Endothelial cell of umbilical vein (primary cell): ENCODE data around the gene ATXN7L1. TPM values are rescaled to one million over a fixed set of nuclear protein-coding genes. Genes with fewer than 3 reads are reported as not detected.

Experiments
- BruUV-seq: library from RNA; stranded (reverse); fragments of 400-500 nt; replicated peaks from 2 replicates; lab custom pipeline; 2021; lab: Mats Ljungman, UMichigan
- CTCF ChIA-PET: fragments of 300-600, 350-600 bp; sonication (Branson Sonifier 250); formaldehyde crosslinking; loops from one replicate; lab custom pipeline; 2021; ENCODE audit warnings: antibody characterized with exemption, inconsistent platforms; lab: Charles Lee
- POLR2A ChIA-PET: fragments of 300-600, 350-600 bp; sonication (Branson Sonifier 250); formaldehyde crosslinking; loops from one replicate; lab custom pipeline; 2021; ENCODE audit warnings: antibody characterized with exemption, inconsistent platforms; lab: Charles Lee
- DNase-seq: peaks from one replicate; pipeline ENCODE4 v3.0.0-alpha.2; 2011; ENCODE audit warnings: low read depth, low spot score
- FAIRE-seq: peaks from 2 replicates; lab custom pipeline; 2011; peaks lifted over from hg19 to GRCh38; lab: Jason Lieb, UNC
- H2AFZ ChIP-seq: 2 replicates; pipeline ENCODE4 v1.6.0; 2012; ENCODE audit warnings: low read depth, low read length, control low read depth, inconsistent platforms
- H3K27ac ChIP-seq: 2 replicates; pipeline ENCODE4 v1.5.1; 2011; ENCODE audit warnings: low read depth, mild to moderate bottlenecking, control low read depth, low read length, moderate library complexity; ENCODE audit not compliant: insufficient read depth
- H3K27me3 ChIP-seq, 2 experiments: 2 replicates each; pipeline versions ENCODE4 v1.6.0 to v1.6.1; 2011; ENCODE audit warnings: low read length in 2 of 2, mixed read lengths in 1 of 2; ENCODE audit not compliant: control insufficient read depth in 2 of 2, insufficient read depth in 2 of 2
- H3K36me3 ChIP-seq, 2 experiments: 2 replicates in 1 of 2; 3 replicates in 1 of 2; pipeline ENCODE4 v1.5.1; 2011; ENCODE audit warnings: low read length in 2 of 2, mild to moderate bottlenecking in 1 of 2, moderate library complexity in 1 of 2; ENCODE audit not compliant: control insufficient read depth in 2 of 2, insufficient read depth in 2 of 2; ENCODE audit errors: extremely low read depth in 1 of 2
- H3K4me1 ChIP-seq: 3 replicates; pipeline ENCODE4 v1.5.1; 2011; ENCODE audit warnings: mild to moderate bottlenecking, low read length; ENCODE audit not compliant: control insufficient read depth, insufficient read depth; ENCODE audit errors: extremely low read depth
- H3K4me2 ChIP-seq: 2 replicates; pipeline ENCODE4 v1.6.1; 2011; ENCODE audit warnings: low read length, control low read depth, mixed read lengths; ENCODE audit not compliant: insufficient read depth
- H3K4me3 ChIP-seq, 3 experiments: fragments of 200-600 bp in 1 of 3; sonication (generic), shearing (Covaris generic) in 1 of 3; replicated peaks in 1 of 3; 2 replicates each; pipeline ENCODE4 v1.5.1; 2011 to 2016; ENCODE audit warnings: control low read depth in 3 of 3, low read length in 3 of 3, mild to moderate bottlenecking in 2 of 3, inconsistent platforms in 1 of 3, low read depth in 1 of 3, moderate library complexity in 1 of 3; ENCODE audit not compliant: insufficient read depth in 1 of 3
- H3K79me2 ChIP-seq: 2 replicates; pipeline ENCODE4 v1.6.0; 2012; ENCODE audit warnings: low read length, inconsistent platforms; ENCODE audit not compliant: control insufficient read depth, insufficient read depth
- H3K9ac ChIP-seq: replicated peaks from 2 replicates; pipeline ENCODE3; 2011; ENCODE audit warnings: low read length, control low read depth; ENCODE audit not compliant: insufficient read depth; ENCODE audit errors: extremely low read depth
- H3K9me1 ChIP-seq: replicated peaks from 3 replicates; pipeline ENCODE4 v1.6.0; 2011; ENCODE audit warnings: mild to moderate bottlenecking, low read length; ENCODE audit not compliant: control insufficient read depth, insufficient read depth; ENCODE audit errors: extremely low read depth
- H3K9me3 ChIP-seq: replicated peaks from 2 replicates; pipeline ENCODE4 v1.5.1; 2012; ENCODE audit warnings: low read length, inconsistent platforms; ENCODE audit not compliant: control insufficient read depth, insufficient read depth
- H4K20me1 ChIP-seq: replicated peaks from 2 replicates; pipeline ENCODE3; 2011; ENCODE audit warnings: mild to moderate bottlenecking, low read length; ENCODE audit not compliant: control insufficient read depth, insufficient read depth; ENCODE audit errors: extremely low read depth
- EZH2 ChIP-seq: IDR thresholded peaks from 2 replicates; pipeline ENCODE4 v1.6.1; 2012; ENCODE audit warnings: borderline replicate concordance, low read depth, mild to moderate bottlenecking, moderate library complexity, low read length, inconsistent platforms; ENCODE audit not compliant: severe bottlenecking
- FOS ChIP-seq: IDR thresholded peaks from 2 replicates; pipeline ENCODE4 v1.6.1; 2011; ENCODE audit warnings: mild to moderate bottlenecking, low read length, moderate library complexity, borderline replicate concordance; ENCODE audit not compliant: insufficient read depth
- GATA2 ChIP-seq: IDR thresholded peaks from 2 replicates; pipeline ENCODE4 v1.7.0; 2011; ENCODE audit warnings: low read depth, mild to moderate bottlenecking, moderate library complexity, mixed read lengths, low read length; ENCODE audit not compliant: insufficient read length, insufficient read depth
- MYC ChIP-seq: IDR thresholded peaks from one replicate; pipeline ENCODE4 v1.6.1; 2011; ENCODE audit warnings: mild to moderate bottlenecking, low read depth, low read length
- POLR2AphosphoS5 ChIP-seq: IDR thresholded peaks from 2 replicates; pipeline ENCODE4 v1.6.1; 2012; ENCODE audit warnings: low read depth, mild to moderate bottlenecking, control low read depth, low read length, moderate library complexity; ENCODE audit not compliant: insufficient read depth
- dilution Hi-C: fragments of 300-500 bp; cut with MboI; formaldehyde crosslinking; loops from one replicate; pipeline ENCODE4 v1.15.0; 2019; ENCODE audit warnings: low sequenced_read_pairs; ENCODE audit not compliant: extremely low pct_ligation_motif_present
- intact Hi-C: fragments of 100-400 bp; cut with micrococcal nuclease; formaldehyde crosslinking; loops from one replicate; pipeline ENCODE4 v1.10.0; 2022
- polyA plus RNA-seq, 4 experiments: library from polyadenylated mRNA; depleted of rRNA in 3 of 4; stranded (reverse) in 3 of 4; unstranded in 1 of 4; fragments of >200 nt; gene quantifications; 2 replicates each; pipeline versions ENCODE4 v1.2.1 to v1.2.3, GENCODE V29; 2011 to 2012; ENCODE audit warnings: missing spikeins in 1 of 4
- total RNA-seq: library from RNA; stranded (reverse); gene quantifications from 2 replicates; pipeline ENCODE4 v1.2.3, GENCODE V29; 2021
- TF ChIP-seq, protein P1 (sequence below), 2 donors: IDR thresholded peaks; 1 replicate in 1 of 2; 2 replicates in 1 of 2; pipeline ENCODE4 v1.5.1; 2011; ENCODE audit warnings: low read length in 2 of 2, mild to moderate bottlenecking in 2 of 2, moderate library complexity in 2 of 2, control low read depth in 1 of 2, inconsistent platforms in 1 of 2, low read depth in 1 of 2; ENCODE audit not compliant: insufficient read depth in 1 of 2; ENCODE audit errors: extremely low read depth in 1 of 2
- TF ChIP-seq, protein P2 (sequence below): IDR thresholded peaks from 2 replicates; pipeline ENCODE4 v1.6.1; 2011; ENCODE audit not compliant: insufficient read depth, insufficient read length

ATXN7L1 gene
- total and polyA plus RNA-seq, 2 donors (not counting 3 experiments of a cell fraction or from before 2014, with no cell fraction given) = 4.6 to 15.6 TPM

DNA sequence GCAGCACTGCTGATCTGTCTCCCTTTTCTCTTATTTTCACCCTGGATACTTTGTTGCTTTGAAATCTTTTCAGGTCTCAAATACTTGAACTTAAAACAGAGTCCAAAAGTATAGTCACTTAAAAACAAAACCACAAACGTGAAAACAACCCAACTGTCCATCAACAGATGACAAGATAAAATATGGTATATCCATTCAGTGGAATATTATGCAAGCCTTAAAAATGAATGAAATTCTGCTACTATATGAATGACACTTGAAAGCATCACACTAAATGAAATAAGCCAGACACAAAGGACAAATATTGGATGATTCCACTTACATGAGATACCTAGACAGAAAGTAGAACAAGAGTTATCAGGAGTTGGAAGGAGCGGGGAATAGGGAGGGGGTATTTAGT, 250.4 kb downstream of the ATXN7L1 start:
- Histone ChIP-seq H3K4me1 (no peaks in the 10 kb centered on the region), H2AFZ (no peak overlapping the region), H3K27ac (no peak overlapping the region), H3K9me1 (no peaks in the 10 kb centered on the region), H3K27me3 (no peaks in the 10 kb centered on the region), H4K20me1 (no peaks in the 10 kb centered on the region), H3K9me3 (no peaks in the 10 kb centered on the region), H3K4me3 (no peak overlapping the region), H3K9ac (no peak overlapping the region), H3K36me3 (peaks cover 0 to 10% of the 10 kb centered on the region in 2 experiments), H3K79me2 (no peaks in the 10 kb centered on the region), H3K4me2 (no peak overlapping the region)
- TF ChIP-seq FOS (no peak), POLR2AphosphoS5 (no peak), GATA2 (no peak), MYC (no peak), EZH2 (no peak)
- TF ChIP-seq, protein P1, sequence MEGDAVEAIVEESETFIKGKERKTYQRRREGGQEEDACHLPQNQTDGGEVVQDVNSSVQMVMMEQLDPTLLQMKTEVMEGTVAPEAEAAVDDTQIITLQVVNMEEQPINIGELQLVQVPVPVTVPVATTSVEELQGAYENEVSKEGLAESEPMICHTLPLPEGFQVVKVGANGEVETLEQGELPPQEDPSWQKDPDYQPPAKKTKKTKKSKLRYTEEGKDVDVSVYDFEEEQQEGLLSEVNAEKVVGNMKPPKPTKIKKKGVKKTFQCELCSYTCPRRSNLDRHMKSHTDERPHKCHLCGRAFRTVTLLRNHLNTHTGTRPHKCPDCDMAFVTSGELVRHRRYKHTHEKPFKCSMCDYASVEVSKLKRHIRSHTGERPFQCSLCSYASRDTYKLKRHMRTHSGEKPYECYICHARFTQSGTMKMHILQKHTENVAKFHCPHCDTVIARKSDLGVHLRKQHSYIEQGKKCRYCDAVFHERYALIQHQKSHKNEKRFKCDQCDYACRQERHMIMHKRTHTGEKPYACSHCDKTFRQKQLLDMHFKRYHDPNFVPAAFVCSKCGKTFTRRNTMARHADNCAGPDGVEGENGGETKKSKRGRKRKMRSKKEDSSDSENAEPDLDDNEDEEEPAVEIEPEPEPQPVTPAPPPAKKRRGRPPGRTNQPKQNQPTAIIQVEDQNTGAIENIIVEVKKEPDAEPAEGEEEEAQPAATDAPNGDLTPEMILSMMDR (IDR thresholded peaks at IDR 0.05; ENCODE audit: extremely low read depth in 1 of 2, insufficient read depth in 1 of 2, low read depth in 1 of 2, low read length in 2 of 2) = no peak
- TF ChIP-seq, protein P2, sequence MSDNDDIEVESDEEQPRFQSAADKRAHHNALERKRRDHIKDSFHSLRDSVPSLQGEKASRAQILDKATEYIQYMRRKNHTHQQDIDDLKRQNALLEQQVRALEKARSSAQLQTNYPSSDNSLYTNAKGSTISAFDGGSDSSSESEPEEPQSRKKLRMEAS = no peak
- intact Hi-C loops (no loop called here), dilution Hi-C loops (no loop called here)
- no peak for DNase-seq
- FAIRE-seq = no peak
- CTCF ChIA-PET = no interaction called here
- BruUV-seq = no TSS peak
- POLR2A ChIA-PET = no interaction called here
